Pancreas (tissue), 10 donors: Measurements from ENCODE around the gene HTT. TPM values are rescaled to one million over a fixed set of nuclear protein-coding genes. Genes with fewer than 3 reads are reported as not detected.

Experiments
- ATAC-seq, 4 donors: fragments of 200-7000 bp; cut with Tn5 transposase; one replicate each; pipeline versions ENCODE4 v1.8.0 to v1.9.1; 2020; ENCODE audit warnings: mild to moderate bottlenecking in 4 of 4, moderate library complexity in 4 of 4
- DNase-seq, 6 donors: peaks; one replicate each; pipeline ENCODE4 v3.0.0-alpha.2; 2020
- FAIRE-seq: peaks from 2 replicates; lab custom pipeline; 2012; peaks lifted over from hg19 to GRCh38; lab: Jason Lieb, UNC
- H3K27ac ChIP-seq, 4 donors: fragments of 200-600 bp; sonication (generic); 1 replicate in 3 of 4; 2 replicates in 1 of 4; pipeline versions ENCODE4 v1.5.0 to v1.8.0; 2020
- H3K27me3 ChIP-seq, 4 donors: fragments of 200-600 bp; one replicate each; pipeline ENCODE4 v1.8.0; 2021
- H3K36me3 ChIP-seq, 3 donors: fragments of 200-600 bp; sonication (generic) in 1 of 3; one replicate each; pipeline versions ENCODE4 v1.5.0 to v1.8.0; 2020 to 2021
- H3K4me1 ChIP-seq, 3 donors: fragments of 200-600 bp; one replicate each; pipeline ENCODE4 v1.8.0; 2021
- H3K4me3 ChIP-seq, 4 donors: fragments of 200-600 bp; sonication (generic) in 2 of 4; one replicate each; pipeline versions ENCODE4 v1.5.0 to v1.8.0; 2020 to 2021
- H3K9me3 ChIP-seq, 4 donors: fragments of 200-600 bp; one replicate each; pipeline ENCODE4 v1.8.0; 2021
- WGBS, 2 donors: extraction: QIAGEN DNeasy Blood & Tissue Kit; methylation state at CpG; one replicate each; pipeline ENCODE4 v1.1.7; 2013; 5-methylcytosine and 5-hydroxymethylcytosine counted together
- intact Hi-C, 3 donors: fragments of 100-400 bp; cut with DNase I; formaldehyde crosslinking; loops; one replicate each; pipeline versions ENCODE4 v1.11.1 to v1.14.2; 2022
- polyA plus RNA-seq, 2 donors: library from polyadenylated mRNA; stranded (reverse); fragments of 200-250 nt; gene quantifications; one replicate each; pipeline ENCODE4 v1.2.3, GENCODE V29; 2013
- total RNA-seq, 6 donors: library from RNA; stranded (reverse); fragmentation: NEBNext Ultra II Directional in 4 of 6; extraction: Animal tissue kit (Norgen Biotek cat#: 25700) in 4 of 6; gene quantifications; one replicate each; pipeline versions ENCODE4 v1.2.1 to v1.2.4, GENCODE V29; 2021 to 2023
- TF ChIP-seq, protein P1 (sequence below), 4 donors: fragments of 200-600 bp; sonication (generic) in 3 of 4; IDR thresholded peaks; one replicate each; pipeline versions ENCODE4 v1.5.0 to v1.8.0; 2021; ENCODE audit warnings: antibody characterized with exemption in 4 of 4
- donor health status: healthy with polysubstance abuse.
- donor health status: DM: no; HTN: no; CAD: no; lungs with moderate emphysema.
- donor health status: DM: no; HTN: no; CAD: no.
- donor health status: control.
- donor health status: control.
- donor health status: Bipolar disorder and iron deficiency.
- donor health status: DM: yes; HTN: yes; CAD: no.
- donor health status: DM: no; HTN: no; CAD: no.
- donor health status: DM: no; HTN: no; CAD: no.
- donor health status: DM: yes; HTN: yes; CAD: no.

Gene HTT
- total and polyA plus RNA-seq, 8 donors: 23.1 to 55.2 (median 42.7) TPM

DNA sequence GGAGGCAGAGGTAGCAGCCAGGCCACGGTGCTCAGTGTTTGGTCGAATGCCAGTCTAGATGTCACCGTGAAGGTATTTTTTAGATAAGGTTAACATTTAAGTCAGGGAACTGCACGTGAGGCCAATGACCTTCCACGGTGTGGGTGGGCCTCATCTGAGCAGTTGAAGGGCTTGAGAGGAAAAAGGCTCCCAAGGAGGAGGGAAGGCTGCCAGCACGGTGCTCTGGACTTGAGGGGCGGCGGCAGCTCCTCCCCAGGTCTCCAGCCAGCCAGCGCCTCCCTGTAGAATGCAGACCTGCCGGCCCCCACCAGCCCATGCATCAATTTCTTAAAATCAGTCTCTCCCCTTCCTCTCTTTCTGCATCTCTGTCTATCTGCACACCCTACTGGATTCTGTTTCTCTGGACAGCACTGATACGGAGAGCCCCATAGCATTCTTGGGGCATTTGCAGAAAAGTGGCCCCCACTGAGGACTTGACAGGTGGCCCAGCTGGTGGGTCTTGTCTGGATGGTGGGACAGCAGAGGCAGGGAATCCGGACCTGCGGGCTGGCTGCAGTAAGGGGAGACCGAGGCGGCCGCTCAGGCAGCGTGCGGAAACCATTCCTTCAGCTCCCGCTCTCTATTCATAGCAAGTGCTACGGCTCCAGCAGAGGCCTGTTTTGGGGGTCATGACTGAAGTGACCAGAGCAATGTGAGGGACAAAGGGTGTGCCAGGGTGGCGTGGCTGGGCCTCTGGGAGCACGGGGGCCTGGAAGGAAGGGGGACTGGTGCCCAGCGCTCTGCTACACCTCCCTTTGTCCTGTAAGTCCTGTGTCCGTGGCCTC lies 210.5 kb downstream of the HTT start:
- Histone ChIP-seq H3K4me1 (no peaks in the 10 kb centered on the region), H3K27me3 (no peaks in the 10 kb centered on the region), H3K4me3 (no peak overlapping the region), H3K36me3 (no peaks in the 10 kb centered on the region), H3K9me3 (no peaks in the 10 kb centered on the region), H3K27ac (no peak overlapping the region)
- DNase-seq (peak in 1 of 6 donors; percentile 8), FAIRE-seq (no peak), ATAC-seq (peak in 1 of 4 donors; percentile 43)
- TF ChIP-seq, protein P1, sequence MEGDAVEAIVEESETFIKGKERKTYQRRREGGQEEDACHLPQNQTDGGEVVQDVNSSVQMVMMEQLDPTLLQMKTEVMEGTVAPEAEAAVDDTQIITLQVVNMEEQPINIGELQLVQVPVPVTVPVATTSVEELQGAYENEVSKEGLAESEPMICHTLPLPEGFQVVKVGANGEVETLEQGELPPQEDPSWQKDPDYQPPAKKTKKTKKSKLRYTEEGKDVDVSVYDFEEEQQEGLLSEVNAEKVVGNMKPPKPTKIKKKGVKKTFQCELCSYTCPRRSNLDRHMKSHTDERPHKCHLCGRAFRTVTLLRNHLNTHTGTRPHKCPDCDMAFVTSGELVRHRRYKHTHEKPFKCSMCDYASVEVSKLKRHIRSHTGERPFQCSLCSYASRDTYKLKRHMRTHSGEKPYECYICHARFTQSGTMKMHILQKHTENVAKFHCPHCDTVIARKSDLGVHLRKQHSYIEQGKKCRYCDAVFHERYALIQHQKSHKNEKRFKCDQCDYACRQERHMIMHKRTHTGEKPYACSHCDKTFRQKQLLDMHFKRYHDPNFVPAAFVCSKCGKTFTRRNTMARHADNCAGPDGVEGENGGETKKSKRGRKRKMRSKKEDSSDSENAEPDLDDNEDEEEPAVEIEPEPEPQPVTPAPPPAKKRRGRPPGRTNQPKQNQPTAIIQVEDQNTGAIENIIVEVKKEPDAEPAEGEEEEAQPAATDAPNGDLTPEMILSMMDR (IDR thresholded peaks at IDR 0.05): no peak
- WGBS, 2 donors: 75 to 79% methylated on average over 24 of the region's 24 CpGs
- intact Hi-C loops: no loop called here

DNA sequence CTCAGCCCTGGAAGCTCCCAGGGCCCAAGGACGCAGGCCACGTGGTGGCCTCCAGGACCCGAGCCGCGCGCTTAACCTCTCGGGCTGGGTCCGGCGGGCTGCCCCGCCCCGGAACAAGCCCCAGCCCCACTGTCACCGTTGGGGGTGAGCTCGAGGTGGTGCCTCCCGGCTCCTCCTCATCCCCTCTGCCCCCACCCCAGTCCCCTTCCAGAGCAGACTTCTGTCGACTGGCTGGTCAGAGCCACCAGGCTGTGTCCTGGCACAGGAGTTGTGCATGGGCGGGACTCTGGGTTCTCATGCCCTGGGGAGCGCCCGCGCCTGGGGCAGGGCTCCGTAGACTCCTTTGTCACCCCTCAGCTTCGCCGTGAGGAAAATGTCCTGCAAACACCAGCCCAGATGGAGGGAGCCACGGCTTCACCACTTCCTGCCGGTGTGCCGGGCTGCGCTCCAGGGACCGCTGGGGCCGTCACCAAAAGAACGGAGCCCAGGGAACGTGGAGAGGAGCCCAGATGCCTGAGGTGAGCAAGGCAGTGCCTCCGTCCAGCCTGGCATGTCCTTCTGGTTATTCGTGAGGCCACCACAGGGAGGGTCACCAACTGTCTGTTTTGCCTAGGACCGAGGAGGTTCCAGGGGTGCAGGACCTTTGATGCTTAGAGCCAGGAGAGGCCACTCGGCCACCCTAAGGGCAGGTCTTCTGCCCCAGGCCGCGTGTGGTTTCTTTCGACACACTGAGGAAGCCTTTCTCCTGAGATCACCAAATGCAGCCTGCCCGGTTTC lies 211.3 kb downstream of the HTT start:
- intact Hi-C loops: no loop called here
- Histone ChIP-seq H3K9me3 (no peaks in the 10 kb centered on the region), H3K27ac (no peak overlapping the region), H3K4me1 (no peaks in the 10 kb centered on the region), H3K36me3 (no peaks in the 10 kb centered on the region), H3K4me3 (no peak overlapping the region), H3K27me3 (no peaks in the 10 kb centered on the region)
- no peak for FAIRE-seq
- peak in 2 of 4 donors; percentile 52 to 73 for ATAC-seq
- TF ChIP-seq, protein P1 (IDR thresholded peaks at IDR 0.05): no peak
- 71 to 78% methylated on average over 38 of the region's 38 CpGs for WGBS, 2 donors
- peak in 2 of 6 donors; percentile 8 to 58 for DNase-seq

DNA sequence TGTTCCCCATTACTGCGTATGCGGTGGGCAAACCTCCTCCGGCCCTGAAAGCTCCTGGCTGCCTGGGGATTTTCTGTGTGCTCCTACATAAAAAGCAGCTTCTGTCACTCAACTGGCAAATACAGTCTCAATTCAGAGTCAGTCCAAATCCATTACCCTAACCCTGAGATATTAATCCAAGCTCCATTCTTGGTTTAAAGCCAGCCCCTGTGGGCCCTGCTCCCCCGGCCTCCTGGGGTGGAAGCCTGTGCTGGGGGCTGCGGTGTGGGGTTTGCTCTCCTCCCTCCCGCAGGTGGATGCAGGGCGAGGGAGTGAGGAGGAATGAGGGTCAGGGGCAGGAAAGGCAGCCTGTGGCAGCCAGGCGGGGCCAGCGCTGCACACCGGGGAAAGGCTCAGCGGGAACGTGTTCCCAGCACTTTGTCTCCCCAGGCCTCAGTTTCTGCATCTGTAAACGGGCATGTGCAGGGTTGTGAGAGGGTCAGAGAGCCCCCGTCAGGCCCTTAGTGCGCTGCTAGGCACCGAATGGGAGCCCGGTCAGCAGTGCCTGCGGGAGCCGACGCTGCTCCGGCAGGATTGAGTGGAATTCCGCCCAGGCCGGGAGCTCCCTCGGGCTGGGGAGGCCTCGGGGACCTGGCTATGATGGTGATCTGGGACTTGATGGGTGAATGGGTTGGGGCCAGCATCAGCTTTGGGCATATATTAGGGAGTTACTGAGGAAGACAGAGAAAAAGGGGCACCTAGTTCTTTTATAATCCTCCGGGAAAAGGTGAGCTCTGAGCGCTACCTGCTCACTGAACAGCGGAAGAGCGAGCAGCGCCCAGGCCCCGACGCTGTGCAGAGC lies 212.1 kb downstream of the HTT start:
- H3K36me3 ChIP-seq: no peaks in the 10 kb centered on the region
- no peak for ATAC-seq
- peak in 1 of 6 donors; percentile 6 for DNase-seq
- H3K4me1 ChIP-seq: peaks cover 5 to 7% (median 6%) of the 10 kb centered on the region in 3 donors
- H3K27ac ChIP-seq: no peak overlapping the region
- WGBS, 2 donors: 69 to 73% methylated on average over 32 of the region's 32 CpGs
- FAIRE-seq: no peak
- TF ChIP-seq, protein P1 (IDR thresholded peaks at IDR 0.05): no peak
- H3K9me3 ChIP-seq: no peaks in the 10 kb centered on the region
- H3K4me3 ChIP-seq: no peak overlapping the region
- intact Hi-C loops: no loop called here
- H3K27me3 ChIP-seq: no peaks in the 10 kb centered on the region

DNA sequence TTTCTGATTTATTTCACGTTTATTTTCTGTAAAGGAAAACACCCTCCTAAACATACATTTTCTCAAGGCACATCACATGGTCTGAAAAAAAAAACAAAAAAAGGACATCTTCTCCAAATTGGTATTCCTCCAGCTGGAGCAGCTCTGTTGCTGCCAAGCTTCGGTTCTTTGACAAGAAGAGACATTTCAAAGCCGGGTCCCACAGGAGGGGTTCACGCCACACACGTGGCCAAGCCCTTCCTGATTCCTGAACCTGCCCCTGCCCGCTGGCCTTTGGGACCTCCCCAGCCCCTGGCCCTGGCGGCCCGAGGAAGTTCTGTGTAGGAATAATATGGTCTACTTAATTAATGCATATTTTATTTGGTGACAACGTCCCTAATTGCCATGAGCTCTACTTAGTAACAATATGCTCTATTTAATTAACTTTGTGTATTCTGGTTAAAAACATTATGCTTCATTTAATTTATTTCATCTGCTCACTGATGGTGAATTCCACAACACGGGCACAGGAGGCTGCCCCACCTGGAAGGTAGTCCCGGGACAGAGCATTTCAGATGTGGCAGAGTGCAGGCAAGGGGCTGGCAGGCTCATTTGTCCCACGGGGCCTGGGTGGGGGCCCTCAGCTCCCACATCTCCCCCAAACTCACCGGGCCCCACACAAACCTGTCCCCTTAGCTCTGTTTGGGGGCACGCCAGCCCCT lies 212.9 kb downstream of the HTT start:
- peaks cover 5 to 7% (median 6%) of the 10 kb centered on the region in 3 donors for H3K4me1 ChIP-seq
- no peak overlapping the region for H3K27ac ChIP-seq
- no peak for FAIRE-seq
- H3K9me3 ChIP-seq: no peaks in the 10 kb centered on the region
- no peak overlapping the region for H3K4me3 ChIP-seq
- TF ChIP-seq, protein P1 (IDR thresholded peaks at IDR 0.05): no peak
- ATAC-seq: no peak
- intact Hi-C loops: no loop called here
- peak in 1 of 6 donors; percentile 6 for DNase-seq
- 57 to 66% methylated on average over 14 of the region's 14 CpGs for WGBS, 2 donors
- H3K27me3 ChIP-seq: no peaks in the 10 kb centered on the region
- H3K36me3 ChIP-seq: no peaks in the 10 kb centered on the region
